CD4-positive, alpha-beta T cell treated with Interleukin-2 at 100 ng/mL for 4 hours (primary cell): Measurements from ENCODE around the gene SPATA19.
"Not testable (repeated sequence)": the region's sequence is repeated elsewhere in the genome, so short reads cannot be mapped to it uniquely, and the experiment has no call there.

ENCODE experiments used
- DNase-seq: peaks from one replicate; pipeline ENCODE4 v3.0.0-alpha.2; 2020; ENCODE audit warnings: low spot score

The SPATA19 gene

GRCh38 chr11:133845413-133845812 lies at the start of gene SPATA19:
TSS of gene SPATA19 (minus strand) at chr11:133845513. CDS start at chr11:133845446, 67 bp downstream.
- DNase-seq: no peak

GRCh38 chr11:133895061-133895479 lies 49.8 kb upstream of the SPATA19 start:
- no peak for DNase-seq

- DNase-seq: no peak
These were observed 48.1 kb upstream of the SPATA19 start for GRCh38 chr11:133893381-133893780.

- no peak for DNase-seq
These were observed 47.5 kb upstream of the SPATA19 start for GRCh38 chr11:133892584-133893380.

- DNase-seq: no peak
These were observed 46.8 kb upstream of the SPATA19 start for GRCh38 chr11:133892126-133892525.

GRCh38 chr11:133889893-133890292 lies 44.6 kb upstream of the SPATA19 start:
- DNase-seq: no peak

- DNase-seq: no peak
These were observed 43.9 kb upstream of the SPATA19 start for GRCh38 chr11:133889188-133889587.

GRCh38 chr11:133887692-133888332 lies 42.5 kb upstream of the SPATA19 start:
- no peak for DNase-seq

- no peak for DNase-seq
These were observed 40.7 kb upstream of the SPATA19 start for GRCh38 chr11:133886029-133886428.

- DNase-seq: no peak
These were observed 26.8 kb upstream of the SPATA19 start for GRCh38 chr11:133872160-133872559.

GRCh38 chr11:133867456-133867855 lies 22.1 kb upstream of the SPATA19 start:
- no peak for DNase-seq

GRCh38 chr11:133865466-133865865 lies 20.2 kb upstream of the SPATA19 start:
- DNase-seq: no peak

GRCh38 chr11:133864756-133865155 lies 19.4 kb upstream of the SPATA19 start:
- no peak for DNase-seq

- DNase-seq: no peak
These were observed 14.8 kb upstream of the SPATA19 start for GRCh38 chr11:133860151-133860550.

- not testable (repeated sequence) for DNase-seq
These were observed 9.1 kb upstream of the SPATA19 start for GRCh38 chr11:133854330-133854960.

- no peak for DNase-seq
These were observed 1.1 kb downstream of the SPATA19 start for GRCh38 chr11:133844217-133844616.

GRCh38 chr11:133843454-133843987 lies 1.8 kb downstream of the SPATA19 start:
- no peak for DNase-seq

GRCh38 chr11:133842730-133843129 lies 2.6 kb downstream of the SPATA19 start:
- no peak for DNase-seq

GRCh38 chr11:133842053-133842452 lies 3.3 kb downstream of the SPATA19 start:
- DNase-seq: no peak

GRCh38 chr11:133841279-133842043 lies 3.9 kb downstream of the SPATA19 start:
- no peak for DNase-seq

- no peak for DNase-seq
These were observed 4.8 kb downstream of the SPATA19 start for GRCh38 chr11:133840479-133840941.
